Measurements from ENCODE around the gene ABCA13. TPM values are rescaled to one million over a fixed set of nuclear protein-coding genes. Genes with fewer than 3 reads are reported as not detected.

ABCA13 gene
- total RNA-seq, 3 donors from 2014 or later = 0.43 to 1.6 (median 1.1) TPM

DNA sequence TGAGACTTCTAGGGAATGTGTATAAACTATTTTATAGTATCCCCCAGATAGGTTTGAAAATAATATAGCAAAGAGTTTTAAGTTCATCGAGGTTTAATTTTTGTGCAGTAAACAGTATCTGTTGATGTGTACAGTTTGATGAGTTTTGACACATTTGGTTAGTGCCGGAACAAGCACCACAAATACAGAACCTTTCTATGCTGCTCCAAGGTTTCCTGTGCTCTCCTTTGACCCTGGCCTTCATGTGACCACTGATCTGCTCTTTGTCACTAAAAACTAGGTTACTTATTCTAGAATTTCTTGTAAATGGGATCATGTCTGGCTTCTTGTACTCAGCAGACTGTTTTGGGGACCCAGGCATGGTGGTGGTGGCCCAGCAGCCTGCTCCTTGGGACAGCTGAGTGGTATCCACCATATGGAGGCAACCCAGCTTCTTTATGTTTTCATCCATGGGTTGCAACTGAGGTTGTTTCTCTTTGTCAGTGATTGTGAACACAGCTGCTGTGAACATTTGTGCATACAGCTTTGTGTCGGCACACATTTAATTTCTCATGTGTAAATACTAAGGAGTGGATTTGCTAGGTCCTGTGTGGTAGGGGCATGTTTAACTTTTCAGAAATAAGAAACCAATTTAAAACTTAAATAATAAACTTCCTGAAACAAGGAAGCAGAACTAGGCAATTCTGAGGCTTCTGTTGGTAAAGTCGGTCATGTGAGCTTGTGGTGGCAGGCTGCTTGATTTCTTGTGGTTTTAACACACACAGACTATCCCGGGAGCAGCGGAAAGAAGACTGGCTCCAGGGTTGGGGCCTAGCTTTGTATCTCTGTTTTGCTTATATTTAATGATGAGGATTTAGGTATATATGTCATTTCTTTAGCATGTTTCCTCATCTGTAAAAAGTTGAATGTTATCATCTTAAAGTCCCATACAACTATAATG, 219.4 kb downstream of the ABCA13 start:
- H3K4me3 ChIP-seq = no peak overlapping the region
- DNase-seq (peak in 1 of 3 donors; percentile 41), ATAC-seq (peak; percentile 47)
- no peaks in the 10 kb centered on the region for H3K9me3 ChIP-seq
- no peaks in the 10 kb centered on the region for H3K36me3 ChIP-seq (ENCODE audit: low read depth)
- intact Hi-C loops (cut with DNase I, micrococcal nuclease) = no loop called here
- H3K4me1 ChIP-seq (ENCODE audit: low read depth) = no peaks in the 10 kb centered on the region
- TF ChIP-seq, protein P1, sequence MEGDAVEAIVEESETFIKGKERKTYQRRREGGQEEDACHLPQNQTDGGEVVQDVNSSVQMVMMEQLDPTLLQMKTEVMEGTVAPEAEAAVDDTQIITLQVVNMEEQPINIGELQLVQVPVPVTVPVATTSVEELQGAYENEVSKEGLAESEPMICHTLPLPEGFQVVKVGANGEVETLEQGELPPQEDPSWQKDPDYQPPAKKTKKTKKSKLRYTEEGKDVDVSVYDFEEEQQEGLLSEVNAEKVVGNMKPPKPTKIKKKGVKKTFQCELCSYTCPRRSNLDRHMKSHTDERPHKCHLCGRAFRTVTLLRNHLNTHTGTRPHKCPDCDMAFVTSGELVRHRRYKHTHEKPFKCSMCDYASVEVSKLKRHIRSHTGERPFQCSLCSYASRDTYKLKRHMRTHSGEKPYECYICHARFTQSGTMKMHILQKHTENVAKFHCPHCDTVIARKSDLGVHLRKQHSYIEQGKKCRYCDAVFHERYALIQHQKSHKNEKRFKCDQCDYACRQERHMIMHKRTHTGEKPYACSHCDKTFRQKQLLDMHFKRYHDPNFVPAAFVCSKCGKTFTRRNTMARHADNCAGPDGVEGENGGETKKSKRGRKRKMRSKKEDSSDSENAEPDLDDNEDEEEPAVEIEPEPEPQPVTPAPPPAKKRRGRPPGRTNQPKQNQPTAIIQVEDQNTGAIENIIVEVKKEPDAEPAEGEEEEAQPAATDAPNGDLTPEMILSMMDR (IDR thresholded peaks at IDR 0.05) = no peak

- H3K9me3 ChIP-seq = no peaks in the 10 kb centered on the region
- TF ChIP-seq, protein P1 (IDR thresholded peaks at IDR 0.05) = no peak
These were observed 226.9 kb downstream of the ABCA13 start for GRCh38 chr7:48398191-48398590.

GRCh38 chr7:48402721-48403120, 231.5 kb downstream of the ABCA13 start:
- Histone ChIP-seq H3K36me3 (ENCODE audit: low read depth) (no peaks in the 10 kb centered on the region), H3K4me3 (no peak overlapping the region), H3K9me3 (no peaks in the 10 kb centered on the region), H3K4me1 (ENCODE audit: low read depth) (no peaks in the 10 kb centered on the region)
- TF ChIP-seq, protein P1 (IDR thresholded peaks at IDR 0.05) = no peak
- ATAC-seq (no peak), DNase-seq (no peak)
- intact Hi-C loops (cut with DNase I, micrococcal nuclease) = no loop called here

More at GRCh38 chr7:48398191-48398590, 226.9 kb downstream of the ABCA13 start:
- DNase-seq = no peak
- intact Hi-C loops (cut with DNase I, micrococcal nuclease) = no loop called here
- Histone ChIP-seq H3K4me1 (ENCODE audit: low read depth) (no peaks in the 10 kb centered on the region), H3K4me3 (no peak overlapping the region), H3K36me3 (ENCODE audit: low read depth) (no peaks in the 10 kb centered on the region)
- ATAC-seq = no peak

- intact Hi-C loops (cut with DNase I, micrococcal nuclease) = no loop called here
These were observed 237.5 kb downstream of the ABCA13 start for GRCh38 chr7:48408731-48409130.

DNA sequence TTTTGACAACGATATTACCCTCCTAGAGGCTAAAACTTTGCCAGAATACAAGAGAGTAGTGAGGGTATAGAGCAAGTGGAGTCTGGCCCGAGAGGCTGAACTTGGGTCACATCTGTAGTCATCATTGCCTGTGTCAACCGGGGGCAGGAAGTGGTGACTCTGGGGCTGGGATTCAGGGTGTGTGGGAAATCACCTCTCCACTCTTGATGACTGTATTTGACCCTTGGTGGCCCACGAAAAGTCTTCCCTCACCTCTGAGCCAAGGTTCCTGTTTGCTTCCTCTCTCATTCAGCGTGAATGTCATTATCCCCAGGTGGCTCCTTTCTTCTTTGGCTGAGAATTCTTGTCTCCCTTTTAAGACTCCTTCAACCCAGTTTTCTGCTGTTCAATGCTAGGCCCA, 240.4 kb downstream of the ABCA13 start:
- intact Hi-C loops (cut with DNase I, micrococcal nuclease) = no loop called here
- ATAC-seq (no peak), DNase-seq (no peak)
- H3K4me3 ChIP-seq = no peak overlapping the region
- no peaks in the 10 kb centered on the region for H3K9me3 ChIP-seq
- no peaks in the 10 kb centered on the region for H3K36me3 ChIP-seq (ENCODE audit: low read depth)
- no peaks in the 10 kb centered on the region for H3K4me1 ChIP-seq (ENCODE audit: low read depth)
- TF ChIP-seq, protein P1 (IDR thresholded peaks at IDR 0.05) = no peak

More at GRCh38 chr7:48408731-48409130, 237.5 kb downstream of the ABCA13 start:
- DNase-seq (no peak), ATAC-seq (no peak)
- TF ChIP-seq, protein P1 (IDR thresholded peaks at IDR 0.05) = no peak
- Histone ChIP-seq H3K4me1 (ENCODE audit: low read depth) (no peaks in the 10 kb centered on the region), H3K36me3 (ENCODE audit: low read depth) (no peaks in the 10 kb centered on the region), H3K9me3 (no peaks in the 10 kb centered on the region), H3K4me3 (no peak overlapping the region)
